ENCODE results near the gene SLC6A9. TPM values are rescaled to one million over a fixed set of nuclear protein-coding genes. Genes with fewer than 3 reads are reported as not detected.

Gene SLC6A9
- total and polyA plus RNA-seq, 2 of the 8 experiments (the other 6 are each of a cell fraction or from before 2014, with no cell fraction given): 20.2 to 24.2 TPM

GRCh38 chr1:44049839-44050238, 18.6 kb upstream of the SLC6A9 start (continued):
- TF ChIP-seq CHD7 (IDR thresholded peaks at IDR 0.05; ENCODE audit: insufficient replicate concordance, low read length): no peak
- no peak for TF ChIP-seq CBX5 (IDR thresholded peaks at IDR 0.05; ENCODE audit: low read depth, low read length)
- TF ChIP-seq POU5F1 (IDR thresholded peaks at IDR 0.05; ENCODE audit: low read depth, low read length): no peak
- no peak for TF ChIP-seq SRF (IDR thresholded peaks at IDR 0.05; ENCODE audit: low read depth, low read length)
- TF ChIP-seq RXRA (IDR thresholded peaks at IDR 0.05; ENCODE audit: insufficient read depth, low read depth, low read length): no peak
- no peak for TF ChIP-seq HDAC2 (IDR thresholded peaks at IDR 0.05; ENCODE audit: borderline replicate concordance in 1 of 2, low read depth in 2 of 2, low read length in 2 of 2)
- TF ChIP-seq ATF2 (IDR thresholded peaks at IDR 0.05; ENCODE audit: low read length): no peak
- TF ChIP-seq SP4 (IDR thresholded peaks at IDR 0.05; ENCODE audit: low read length): no peak
- no peak for TF ChIP-seq CBX8 (IDR thresholded peaks at IDR 0.05; ENCODE audit: borderline replicate concordance, low read depth, low read length)
- no peak for TF ChIP-seq FOSL1 (IDR thresholded peaks at IDR 0.05; ENCODE audit: insufficient read depth, low read depth, low read length)

Measured in H1 (cell line).